Hematopoietic multipotent progenitor cell treated with erythropoietin and hydrocortisone succinate and interleukin-3 and kit ligand, for 17 days (in vitro differentiated cells): ENCODE data around the gene SMARCA2.
"Not testable (repeated sequence)": the region's sequence is repeated elsewhere in the genome, so short reads cannot be mapped to it uniquely, and the experiment has no call there.

ENCODE experiments used
- DNase-seq: peaks from one replicate; pipeline ENCODE4 v3.0.0-alpha.2; 2015; ENCODE audit warnings: low spot score

SMARCA2 gene

DNA sequence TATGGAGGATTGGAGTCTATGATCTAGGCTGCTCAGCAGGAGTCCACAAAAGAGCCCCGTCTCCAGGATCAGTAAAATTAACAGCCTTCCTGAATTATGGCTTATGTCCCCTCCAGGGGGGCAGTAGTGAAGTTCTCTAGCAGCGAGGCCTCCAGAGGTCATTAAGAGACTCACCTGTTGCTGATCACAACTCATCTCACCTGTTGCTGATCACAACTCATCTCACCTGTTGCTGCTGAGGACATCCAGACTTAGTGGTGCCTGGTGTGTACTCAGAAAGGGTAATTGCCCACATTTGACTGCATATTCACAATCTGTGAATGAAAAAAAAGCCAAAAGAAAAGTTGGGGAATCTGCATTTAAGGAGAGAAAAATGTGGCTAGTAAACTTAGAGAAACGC lies 129.5 kb downstream of the SMARCA2 start:
- DNase-seq: no peak

DNA sequence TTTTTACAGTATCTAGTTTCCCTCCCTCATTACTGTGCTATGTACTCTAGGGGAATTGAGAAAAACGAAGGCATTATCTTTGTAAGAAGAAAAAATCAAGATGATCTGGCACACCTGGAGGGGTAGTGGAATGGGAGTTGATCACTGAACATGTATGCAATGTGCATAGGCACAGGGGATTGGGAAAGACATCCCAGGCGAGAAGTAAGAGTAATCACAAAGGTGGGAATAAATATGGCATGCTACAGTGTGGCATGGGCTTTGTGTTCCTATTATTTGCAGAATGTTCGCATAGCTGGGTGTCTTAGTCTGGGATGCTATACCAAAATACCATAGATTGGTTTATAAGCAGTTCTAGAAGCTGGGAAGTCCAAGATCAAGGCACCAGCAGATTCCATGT lies 130.6 kb downstream of the SMARCA2 start:
- no peak for DNase-seq

DNA sequence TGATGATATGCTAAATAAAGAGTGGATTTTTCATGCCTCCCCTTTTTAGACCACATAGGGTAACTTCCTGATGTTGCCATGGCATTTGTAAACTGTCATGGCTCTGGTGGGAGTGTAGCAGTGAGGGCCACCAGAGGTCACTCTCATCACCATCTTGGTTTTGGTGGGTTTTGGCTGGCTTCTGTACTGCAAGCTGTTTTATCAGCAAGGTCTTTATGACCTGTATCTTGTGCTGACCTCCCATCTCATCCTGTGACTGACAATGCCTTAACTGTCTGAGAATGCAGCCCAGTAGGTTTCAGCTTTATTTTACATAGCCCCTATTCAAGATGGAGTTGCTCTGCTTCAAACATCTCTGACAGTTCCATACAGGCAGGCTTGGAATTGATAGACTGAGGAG lies 131.6 kb downstream of the SMARCA2 start:
- DNase-seq: not testable (repeated sequence)

DNA sequence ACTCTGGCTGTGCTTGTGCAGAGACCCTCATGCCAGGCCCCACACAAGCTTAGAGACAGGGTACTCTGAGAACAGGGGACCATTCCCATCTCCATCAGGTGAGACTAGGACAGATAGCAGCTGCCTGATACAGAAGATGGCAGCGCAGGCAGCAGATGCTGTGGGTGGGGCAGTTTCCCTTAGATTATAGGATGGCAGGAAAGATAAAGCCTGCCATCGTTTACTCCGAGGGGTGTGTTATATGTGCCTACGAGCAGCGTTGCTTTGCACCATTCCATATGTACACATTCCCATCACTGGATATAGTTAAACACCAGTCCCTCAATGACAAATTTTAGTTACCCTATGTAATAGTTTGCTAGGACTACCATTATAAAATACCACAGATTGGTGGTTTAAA lies 135.2 kb downstream of the SMARCA2 start:
- DNase-seq: no peak

DNA sequence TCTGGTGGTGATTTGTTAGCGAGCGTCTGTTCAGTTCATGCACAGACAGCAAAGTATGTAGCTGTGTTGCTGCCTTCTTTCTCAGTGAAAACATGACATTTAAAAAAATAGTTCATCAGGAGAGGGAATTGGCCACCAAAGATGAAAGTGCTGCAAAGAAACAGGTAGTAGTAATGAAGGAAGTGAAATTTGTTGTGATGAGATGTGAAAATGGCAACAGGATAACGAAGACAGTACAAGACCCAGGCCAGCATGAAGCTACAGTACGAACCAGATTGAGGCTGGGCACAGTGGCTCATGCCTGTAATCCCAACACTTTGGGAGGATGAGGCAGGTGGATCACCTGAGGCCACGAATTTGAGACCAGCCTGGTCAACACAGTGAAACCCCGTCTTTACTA lies 136.0 kb downstream of the SMARCA2 start:
- DNase-seq: no peak

DNA sequence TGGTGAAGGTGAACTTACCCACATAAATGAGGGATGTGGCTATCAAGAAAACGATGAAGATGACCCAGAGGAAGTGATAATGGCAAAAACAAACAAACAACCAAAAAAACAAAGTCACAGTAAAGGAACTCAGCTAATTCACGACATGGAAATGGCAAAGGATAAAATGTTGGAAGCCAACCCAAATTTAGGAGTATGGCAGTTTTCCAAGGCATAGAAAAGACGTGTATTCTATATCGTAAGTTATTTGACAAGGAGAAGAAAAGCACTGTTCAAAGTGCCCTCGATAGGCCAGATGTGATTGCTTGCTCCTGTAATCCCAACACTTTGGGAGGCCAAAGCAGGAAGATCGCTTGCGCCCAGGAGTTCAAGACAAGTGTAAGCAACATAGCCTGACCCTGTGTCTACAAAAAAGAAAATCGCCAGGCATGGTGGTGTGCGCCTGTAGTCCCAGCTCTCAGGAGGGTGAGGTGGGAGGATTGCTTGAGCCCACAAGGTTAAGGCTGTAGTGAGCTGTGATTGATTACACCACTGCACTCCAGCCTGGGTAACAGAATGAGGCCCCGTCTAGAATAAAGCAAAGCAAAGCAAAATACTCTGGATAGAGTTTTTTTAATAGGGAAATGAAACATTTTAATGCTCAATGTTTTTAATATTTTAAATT lies 138.0 kb downstream of the SMARCA2 start:
- DNase-seq: no peak

DNA sequence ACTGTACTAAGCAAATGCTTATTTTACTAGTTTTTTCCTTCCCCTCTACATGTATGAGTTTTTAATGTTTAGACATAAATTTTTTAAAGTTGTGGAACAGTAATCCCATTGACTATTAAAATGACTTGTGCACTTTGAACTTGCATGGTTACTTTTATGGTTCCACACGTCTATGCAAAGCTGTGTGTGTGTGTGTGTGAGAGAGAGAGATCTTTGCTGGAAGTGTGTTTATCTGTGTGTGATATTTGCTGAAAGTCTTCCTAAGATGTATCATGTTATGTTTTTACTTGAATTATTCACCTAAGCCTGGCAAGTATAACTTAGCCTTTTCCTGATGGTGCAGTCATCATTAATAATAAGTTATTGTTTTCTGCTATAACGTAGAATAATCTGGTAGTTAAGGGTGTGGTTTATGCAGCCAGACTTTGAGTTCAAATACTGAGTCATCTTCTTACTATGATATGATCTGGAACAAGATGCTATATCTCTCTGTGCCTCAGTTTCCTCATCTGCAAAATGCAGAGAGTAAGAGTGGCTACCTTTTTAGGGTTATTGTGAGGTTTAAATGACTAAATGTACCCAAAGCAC lies 138.6 kb downstream of the SMARCA2 start:
- no peak for DNase-seq

DNA sequence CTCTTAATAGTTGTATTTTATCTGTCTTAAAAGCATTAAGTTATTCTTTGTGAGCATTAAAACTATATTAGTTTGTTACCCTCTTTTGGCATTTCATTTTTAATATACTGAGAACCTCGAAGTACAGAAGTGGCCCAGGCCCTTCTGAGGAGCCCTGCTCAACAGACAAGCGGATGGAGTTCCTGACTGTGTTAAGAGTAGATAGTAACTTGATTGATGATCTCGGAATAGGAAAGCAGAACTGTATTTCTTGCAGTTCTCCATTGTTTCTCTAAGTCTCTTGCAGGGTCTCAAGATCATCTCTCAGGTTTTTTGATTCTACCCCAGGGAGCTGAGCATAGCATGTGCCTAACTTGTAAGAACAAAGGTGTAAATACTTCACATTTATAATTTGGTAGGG lies 139.6 kb downstream of the SMARCA2 start:
- no peak for DNase-seq

DNA sequence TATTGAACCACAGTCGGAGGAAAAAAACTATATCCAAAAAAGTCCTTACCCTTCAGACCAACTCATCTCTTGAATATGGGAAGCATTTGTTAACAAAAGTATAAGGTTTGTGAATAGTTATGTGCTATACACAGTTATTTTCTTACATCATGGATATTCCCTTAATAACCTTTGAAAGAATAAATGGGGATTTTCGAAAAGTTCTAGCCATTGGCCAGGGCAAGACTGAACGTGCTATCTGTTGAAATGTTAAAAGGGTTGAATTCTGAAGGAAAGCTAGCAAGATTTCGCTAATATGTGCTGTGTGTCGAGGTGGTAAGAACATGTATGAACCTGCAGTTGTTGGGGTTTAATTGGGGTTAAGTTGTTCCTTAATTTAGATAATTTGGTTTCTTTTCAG lies 140.8 kb downstream of the SMARCA2 start:
- no peak for DNase-seq

DNA sequence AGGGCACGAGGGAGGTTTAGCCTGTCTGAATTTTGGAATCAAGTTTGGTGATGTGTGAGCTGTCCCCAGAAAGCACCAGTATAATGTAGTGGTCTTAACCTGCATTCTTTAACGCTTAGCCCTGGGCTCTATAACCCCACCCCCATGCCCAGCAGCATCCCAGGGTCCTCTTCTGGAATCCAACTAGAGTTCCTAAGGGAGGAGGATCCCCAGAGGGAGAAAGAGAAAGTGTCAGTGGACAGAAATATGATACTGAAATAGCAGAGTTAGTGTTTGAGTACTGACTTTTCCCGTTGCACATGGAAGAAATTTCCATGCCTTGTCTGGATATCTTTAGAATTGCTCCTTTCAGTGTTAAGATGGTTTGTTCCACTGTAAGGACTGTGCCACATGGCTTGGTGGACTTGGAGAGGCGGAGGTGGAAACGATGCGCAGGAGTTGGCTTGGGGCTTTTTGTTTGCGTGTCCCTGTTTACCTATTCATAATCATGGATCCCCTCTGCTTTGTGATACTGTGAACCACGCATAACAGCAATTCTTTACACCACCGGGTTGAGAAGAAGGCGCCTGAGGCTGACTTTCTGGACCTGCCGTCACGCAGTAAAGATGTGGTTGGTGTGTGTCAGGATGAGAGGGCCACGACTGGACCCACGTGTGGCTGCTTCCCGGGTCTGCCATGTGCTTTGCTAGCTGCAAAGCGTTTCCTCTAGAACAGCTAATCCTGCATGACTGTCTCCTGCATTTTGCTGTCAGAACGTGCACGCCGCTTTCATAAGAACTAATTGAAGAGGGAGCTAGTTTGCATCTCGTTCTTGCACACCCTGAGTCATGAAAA lies 142.3 kb downstream of the SMARCA2 start:
- DNase-seq: no peak

DNA sequence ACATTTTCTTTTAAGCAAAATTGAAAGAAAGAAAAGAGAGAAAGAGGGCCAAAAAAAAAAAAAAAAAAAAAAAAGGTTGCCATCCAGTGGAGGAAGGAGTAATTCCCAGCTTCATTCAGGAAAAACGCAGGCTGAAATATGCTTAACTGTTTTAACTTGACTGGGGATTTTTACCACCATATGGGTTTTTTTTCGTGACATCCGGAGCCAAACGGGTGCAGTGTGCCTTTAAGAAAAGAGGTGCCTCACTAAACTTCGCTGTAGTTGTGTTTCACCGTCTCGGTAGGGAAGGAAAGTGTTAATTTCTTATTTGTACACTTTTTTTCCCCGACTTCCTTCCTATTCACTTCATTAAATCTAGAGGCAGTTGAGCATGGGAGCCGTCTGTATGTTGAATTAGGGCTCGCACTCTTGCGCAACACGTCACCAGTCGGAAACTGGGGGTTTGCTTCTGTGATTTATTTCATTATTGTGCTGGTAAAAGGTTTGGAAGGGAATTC lies 143.0 kb downstream of the SMARCA2 start:
- no peak for DNase-seq

DNA sequence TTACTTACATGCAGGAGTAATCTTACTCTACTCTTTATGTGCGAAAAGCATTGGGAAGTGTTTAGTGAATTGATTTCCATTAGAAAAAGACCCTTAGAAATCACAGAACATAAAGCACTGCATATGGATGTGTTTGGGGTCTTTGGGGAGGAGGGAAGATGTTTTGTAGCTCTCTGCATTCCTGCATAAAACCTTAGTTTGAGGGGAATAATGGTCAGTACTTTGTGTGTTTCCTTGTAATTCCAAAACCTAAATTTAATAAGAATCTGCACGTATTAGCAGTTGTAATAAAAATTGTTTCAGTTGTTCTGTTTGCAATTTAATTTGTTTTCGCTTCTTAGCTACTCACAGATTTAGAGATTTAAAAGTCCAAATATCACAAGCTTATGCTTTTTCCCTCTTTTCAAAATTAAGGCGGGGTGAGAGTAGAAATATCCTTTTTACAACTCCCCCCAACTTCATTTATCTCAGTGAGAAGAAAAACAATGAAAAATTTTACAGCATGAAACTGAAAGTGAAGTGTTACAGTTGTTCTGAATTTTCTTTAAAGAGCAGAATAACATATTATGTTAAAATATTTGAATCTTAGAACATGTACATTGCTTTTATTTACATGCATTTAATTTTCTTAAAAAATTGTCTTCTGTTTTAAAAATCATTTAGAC lies 143.8 kb downstream of the SMARCA2 start:
- DNase-seq: no peak

DNA sequence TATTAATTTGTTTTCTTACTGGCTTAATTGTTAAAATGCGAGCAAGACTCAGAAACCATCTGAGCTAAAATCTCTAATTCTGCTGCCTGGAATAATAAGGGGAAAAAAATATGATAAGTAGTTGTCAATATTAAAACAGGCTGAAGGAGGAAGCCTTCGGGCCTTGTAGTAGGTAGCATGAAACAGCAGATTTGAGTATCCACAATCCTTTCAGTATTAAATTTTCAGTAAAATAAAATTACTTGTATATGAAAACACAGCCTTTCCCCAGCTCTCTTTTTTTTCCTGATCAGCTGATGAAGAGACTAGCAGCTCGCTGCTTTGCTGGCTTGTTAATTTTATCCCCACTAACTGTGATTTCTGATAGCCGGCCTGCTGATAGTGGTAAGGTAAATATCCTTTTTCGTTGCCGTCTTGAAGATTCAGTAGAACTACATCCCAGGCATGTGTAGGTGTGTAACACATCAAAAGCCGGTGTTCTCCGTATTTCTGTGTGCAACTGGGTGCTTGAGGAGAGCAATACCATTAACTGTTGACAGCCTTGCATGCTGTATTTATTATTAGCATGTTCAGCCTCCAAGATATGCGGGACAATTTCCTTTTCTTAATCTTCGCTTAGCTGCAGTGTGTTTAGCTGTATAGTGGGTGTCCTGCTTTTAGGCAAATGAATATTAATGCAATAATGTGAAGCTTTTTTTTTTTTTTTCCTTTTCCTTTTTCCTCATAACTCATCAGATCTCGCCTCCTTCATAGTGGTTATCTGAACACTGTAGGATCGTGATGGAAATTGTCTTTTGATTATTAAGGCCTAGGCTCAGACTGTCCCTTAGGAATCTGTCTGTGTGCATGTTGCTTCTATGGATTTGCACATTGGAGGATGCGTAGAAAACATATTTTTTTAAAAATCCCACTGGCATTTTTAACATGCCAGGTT lies 144.6 kb downstream of the SMARCA2 start:
- no peak for DNase-seq

DNA sequence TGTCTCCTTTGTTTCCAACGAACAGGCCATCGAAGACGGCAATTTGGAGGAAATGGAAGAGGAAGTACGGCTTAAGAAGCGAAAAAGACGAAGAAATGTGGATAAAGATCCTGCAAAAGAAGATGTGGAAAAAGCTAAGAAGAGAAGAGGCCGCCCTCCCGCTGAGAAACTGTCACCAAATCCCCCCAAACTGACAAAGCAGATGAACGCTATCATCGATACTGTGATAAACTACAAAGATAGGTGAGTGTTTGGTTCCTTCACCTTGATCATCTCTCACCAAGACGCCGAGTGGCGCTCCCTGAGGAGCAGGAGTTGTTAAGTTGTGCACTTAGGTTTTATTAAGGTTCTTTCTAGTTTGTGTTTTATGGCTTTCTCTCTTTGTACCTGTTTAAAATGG lies 146.5 kb downstream of the SMARCA2 start:
- no peak for DNase-seq

DNA sequence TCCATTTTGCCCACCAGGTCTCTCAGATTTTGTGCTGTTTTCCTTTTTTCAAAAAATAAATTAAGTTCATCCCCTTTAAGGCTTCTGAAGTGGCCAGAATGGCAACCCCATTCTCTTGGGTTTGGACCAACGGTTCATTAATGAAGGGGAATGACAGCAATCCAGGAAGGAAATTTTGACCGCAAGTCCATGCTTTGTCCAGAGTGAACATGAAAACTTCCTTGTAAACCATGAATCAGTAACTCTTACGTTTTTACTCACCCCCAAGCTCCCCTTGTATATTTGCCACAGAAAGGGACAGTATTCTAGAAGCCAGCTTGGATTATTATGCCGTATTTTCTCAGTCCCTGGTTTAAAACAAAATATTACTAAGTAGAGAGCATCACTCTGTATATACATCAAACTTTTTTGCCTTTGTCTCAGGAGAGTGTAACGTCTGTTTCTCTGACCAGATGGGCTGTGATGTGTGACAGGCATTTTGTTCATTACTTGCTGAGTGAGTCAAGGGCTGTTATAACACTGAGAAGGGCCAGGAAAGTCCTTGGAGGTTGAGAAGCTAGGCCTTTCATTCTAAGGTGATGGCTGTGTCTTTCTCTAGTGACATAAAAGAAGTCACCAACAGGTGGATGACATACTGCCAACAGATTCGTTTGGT lies 148.2 kb downstream of the SMARCA2 start:
- DNase-seq: no peak

DNA sequence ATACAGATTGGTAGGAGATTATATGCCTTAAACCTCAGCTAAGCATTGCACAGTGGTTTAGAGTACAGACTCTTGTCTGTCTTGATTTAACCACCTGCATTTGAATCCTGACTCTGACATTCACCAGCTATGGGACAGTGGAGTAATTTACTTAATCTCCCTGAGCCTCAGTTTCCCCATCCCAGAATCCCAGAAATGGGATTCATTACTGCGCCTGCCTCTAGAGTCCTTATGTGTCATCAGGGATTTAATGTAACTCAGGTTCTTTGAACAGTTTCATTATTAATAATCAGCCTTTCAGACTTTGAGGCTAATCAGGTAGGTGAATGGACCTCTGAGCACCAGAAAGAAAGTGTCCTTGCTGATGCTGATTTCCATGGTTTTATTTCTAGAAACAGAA lies 149.1 kb downstream of the SMARCA2 start:
- no peak for DNase-seq

DNA sequence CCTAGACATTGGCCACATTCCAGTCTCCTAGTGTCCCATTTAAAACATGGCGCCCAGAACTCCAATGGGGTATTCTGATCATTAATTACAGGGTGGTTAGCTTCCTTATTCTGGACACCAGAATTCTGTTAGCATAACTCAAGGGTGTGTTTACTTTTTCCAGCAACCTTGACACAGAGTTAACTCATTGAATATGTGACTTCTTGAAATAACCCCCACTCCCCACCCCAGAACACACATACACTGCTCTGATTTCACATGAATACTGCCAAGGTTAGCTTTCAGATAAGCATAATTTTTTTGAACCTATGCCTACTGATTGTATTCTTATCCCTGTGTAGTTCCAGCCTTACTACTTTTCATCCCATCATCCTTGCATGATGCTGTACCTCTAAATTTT lies 151.1 kb downstream of the SMARCA2 start:
- no peak for DNase-seq

DNA sequence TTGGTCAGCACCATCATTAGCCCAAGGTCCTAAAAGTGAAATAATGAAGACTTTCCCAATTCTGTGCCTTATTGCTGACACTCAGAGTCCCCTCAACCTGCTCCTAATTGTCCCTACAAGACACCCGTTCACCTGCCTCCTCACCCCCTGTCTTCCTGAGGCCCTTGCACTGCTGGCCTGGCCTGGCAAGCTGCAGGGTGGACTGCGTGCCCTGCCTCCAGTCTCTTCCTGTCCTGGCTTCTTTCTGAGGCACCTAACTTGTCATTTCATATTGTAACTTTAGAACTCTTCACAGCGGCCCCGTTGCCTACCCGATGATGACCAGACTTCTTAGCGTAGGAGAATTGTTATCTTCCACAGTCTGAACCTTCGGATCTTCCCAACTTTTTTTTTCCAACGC lies 153.9 kb downstream of the SMARCA2 start:
- no peak for DNase-seq

DNA sequence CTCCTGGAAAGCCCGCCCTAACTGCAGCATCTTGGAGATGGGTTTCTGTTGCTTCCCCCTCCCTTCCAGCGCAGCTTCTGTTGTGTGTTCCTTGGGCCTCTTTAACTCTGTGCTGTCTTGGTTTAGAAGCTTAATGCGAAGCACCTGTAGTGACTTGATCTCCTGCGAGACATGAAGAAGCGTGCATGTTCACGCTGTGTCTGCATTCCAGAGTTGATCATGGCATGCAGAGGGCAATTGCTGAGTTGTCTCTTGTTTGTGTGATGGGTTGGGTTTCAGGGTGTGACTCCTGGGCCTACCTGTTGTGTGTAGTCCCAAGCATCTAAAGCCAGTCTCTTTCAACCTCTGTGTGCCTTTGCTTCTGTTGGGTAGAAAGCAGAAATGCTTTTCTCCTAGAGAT lies 155.6 kb downstream of the SMARCA2 start:
- no peak for DNase-seq

DNA sequence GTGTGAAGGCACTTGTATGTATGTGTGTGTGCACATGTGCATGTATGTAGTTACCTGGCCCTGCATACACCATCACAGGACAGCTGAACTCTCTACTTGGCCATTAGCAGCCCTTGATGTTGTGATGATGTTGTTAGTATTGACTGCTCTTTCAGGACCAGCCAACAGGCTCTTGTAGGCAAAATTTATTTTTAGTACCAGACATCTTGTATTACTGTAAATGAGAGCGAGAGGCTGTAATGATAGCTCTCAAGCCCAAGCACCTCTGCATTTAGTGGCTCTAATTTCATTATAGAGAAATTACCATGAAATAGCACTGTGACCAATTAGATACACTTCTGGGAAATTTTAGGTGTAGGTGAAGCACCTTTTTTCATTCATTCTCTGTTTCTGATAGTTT lies 158.0 kb downstream of the SMARCA2 start:
- DNase-seq: no peak

DNA sequence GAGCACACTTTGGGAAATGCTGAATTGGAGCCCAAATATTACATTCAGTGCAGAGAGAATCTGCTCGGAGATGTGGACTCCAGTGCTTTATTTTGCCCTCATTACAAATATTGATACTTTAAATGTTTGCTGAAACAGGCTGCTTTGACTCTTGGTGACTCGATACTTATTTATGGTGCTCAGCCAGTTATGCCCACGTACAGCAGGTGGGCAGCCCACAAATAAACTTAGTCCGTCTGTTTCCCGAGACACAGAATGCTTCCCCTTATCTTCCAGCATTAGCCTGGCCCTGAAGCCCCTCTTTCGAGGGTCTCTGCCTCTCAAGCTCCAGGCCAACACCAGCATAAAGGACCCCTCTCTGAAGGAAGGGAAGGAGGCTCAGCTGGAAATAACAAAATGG lies 158.7 kb downstream of the SMARCA2 start:
- DNase-seq: no peak
